ENCODE measurements around the gene RUFY4. TPM values are rescaled to one million over a fixed set of nuclear protein-coding genes. Genes with fewer than 3 reads are reported as not detected.

The RUFY4 gene
- total RNA-seq, 1 experiment from 2014 or later = 1.3 TPM

DNA sequence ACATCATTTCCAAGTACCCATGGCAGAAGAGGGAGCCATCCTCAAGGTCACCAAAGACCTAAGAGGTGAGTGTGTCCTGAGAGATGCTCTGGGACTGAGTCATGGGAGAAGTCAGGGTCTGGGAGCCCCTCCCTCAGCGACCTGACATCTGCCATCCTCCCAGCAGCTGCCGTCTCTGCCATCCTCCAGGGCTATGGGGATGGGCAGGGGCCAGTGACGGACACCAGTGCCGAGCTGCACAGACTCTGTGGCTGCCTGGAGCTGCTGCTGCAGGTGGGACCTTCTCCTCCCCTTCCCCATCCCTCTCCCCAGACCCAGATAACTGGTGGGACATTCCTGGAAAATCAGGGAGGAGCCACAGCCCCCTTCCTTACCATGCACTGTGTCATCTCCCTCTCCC lies 1.5 kb downstream of the RUFY4 start:
- H3K36me3 ChIP-seq (ENCODE audit: insufficient read depth, low read length, poor library complexity, severe bottlenecking) = no peaks in the 10 kb centered on the region
- H3K4me1 ChIP-seq (ENCODE audit: insufficient read depth, low read length, poor library complexity, severe bottlenecking) = no peaks in the 10 kb centered on the region
- H3K4me3 ChIP-seq (ENCODE audit: low read depth, low read length, poor library complexity, severe bottlenecking) = no peak overlapping the region
- BruUV-seq (replicated peaks) = no TSS peak
- no peak overlapping the region for H3K27ac ChIP-seq (ENCODE audit: low read depth, low read length, poor library complexity, severe bottlenecking)
- no peaks in the 10 kb centered on the region for H3K9me3 ChIP-seq (ENCODE audit: low read depth, low read length, poor library complexity, severe bottlenecking)
- ChIA-PET POLR2A (ENCODE audit: low non-redundant PET) (no interaction called here), CTCF (interaction anchor here (1.2 kb wide), 1 partner anchor 279 kb away, joined by 4 read pairs; no protein-coding TSS in a partner anchor)
- no peak for DNase-seq (ENCODE audit: low spot score)
- TF ChIP-seq, protein P1, sequence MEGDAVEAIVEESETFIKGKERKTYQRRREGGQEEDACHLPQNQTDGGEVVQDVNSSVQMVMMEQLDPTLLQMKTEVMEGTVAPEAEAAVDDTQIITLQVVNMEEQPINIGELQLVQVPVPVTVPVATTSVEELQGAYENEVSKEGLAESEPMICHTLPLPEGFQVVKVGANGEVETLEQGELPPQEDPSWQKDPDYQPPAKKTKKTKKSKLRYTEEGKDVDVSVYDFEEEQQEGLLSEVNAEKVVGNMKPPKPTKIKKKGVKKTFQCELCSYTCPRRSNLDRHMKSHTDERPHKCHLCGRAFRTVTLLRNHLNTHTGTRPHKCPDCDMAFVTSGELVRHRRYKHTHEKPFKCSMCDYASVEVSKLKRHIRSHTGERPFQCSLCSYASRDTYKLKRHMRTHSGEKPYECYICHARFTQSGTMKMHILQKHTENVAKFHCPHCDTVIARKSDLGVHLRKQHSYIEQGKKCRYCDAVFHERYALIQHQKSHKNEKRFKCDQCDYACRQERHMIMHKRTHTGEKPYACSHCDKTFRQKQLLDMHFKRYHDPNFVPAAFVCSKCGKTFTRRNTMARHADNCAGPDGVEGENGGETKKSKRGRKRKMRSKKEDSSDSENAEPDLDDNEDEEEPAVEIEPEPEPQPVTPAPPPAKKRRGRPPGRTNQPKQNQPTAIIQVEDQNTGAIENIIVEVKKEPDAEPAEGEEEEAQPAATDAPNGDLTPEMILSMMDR (conservative IDR thresholded peaks at IDR 0.05; ENCODE audit: low read depth, low read length) = no peak
- TF ChIP-seq EZH2 (IDR thresholded peaks at IDR 0.05; ENCODE audit: borderline replicate concordance, low read depth, low read length, poor library complexity, severe bottlenecking) = no peak
- intact Hi-C loops (cut with micrococcal nuclease; ENCODE audit: unreplicated experiment) = no loop called here
- H3K27me3 ChIP-seq (replicated peaks; ENCODE audit: insufficient read depth, low read depth, low read length, poor library complexity) = no peaks in the 10 kb centered on the region

DNA sequence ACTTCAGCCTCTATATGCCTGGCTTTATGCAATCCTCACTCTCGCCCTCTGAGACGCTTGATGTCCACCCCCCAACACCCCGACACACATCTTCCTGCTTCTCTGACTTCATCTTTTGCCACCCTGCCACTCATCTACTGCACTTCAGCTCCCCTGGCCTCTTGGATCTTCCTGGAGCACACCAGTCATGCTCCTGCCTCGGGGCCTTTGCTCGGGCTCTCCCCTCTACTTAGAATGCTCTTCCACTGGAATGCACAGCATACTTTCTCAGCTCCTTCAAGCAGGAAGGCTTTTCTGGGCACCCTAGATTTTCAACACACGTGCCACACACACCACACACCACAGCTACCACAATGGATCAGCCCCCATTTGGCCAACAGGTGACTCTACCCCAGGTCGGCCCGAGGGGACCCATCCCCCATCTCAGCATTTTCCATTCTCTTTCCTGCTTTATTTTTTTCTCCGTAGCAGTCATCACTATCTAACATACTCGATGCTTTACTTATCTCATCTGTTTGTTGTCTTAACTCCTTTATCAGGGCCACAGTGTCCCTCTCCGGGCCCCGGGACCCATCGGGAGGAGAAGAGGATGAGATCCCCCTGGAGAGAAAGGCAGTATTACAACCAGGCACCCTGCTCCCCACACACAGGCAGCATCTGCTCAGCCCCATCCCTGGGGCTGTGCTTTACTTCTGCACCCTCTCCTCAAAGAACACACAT lies 2.3 kb downstream of the RUFY4 start:
- DNase-seq (ENCODE audit: low spot score) = no peak
- no peak for TF ChIP-seq EZH2 (IDR thresholded peaks at IDR 0.05; ENCODE audit: borderline replicate concordance, low read depth, low read length, poor library complexity, severe bottlenecking)
- TF ChIP-seq, protein P1 (conservative IDR thresholded peaks at IDR 0.05; ENCODE audit: low read depth, low read length) = no peak
- Histone ChIP-seq H3K4me3 (ENCODE audit: low read depth, low read length, poor library complexity, severe bottlenecking) (no peak overlapping the region), H3K9me3 (ENCODE audit: low read depth, low read length, poor library complexity, severe bottlenecking) (no peaks in the 10 kb centered on the region), H3K27ac (ENCODE audit: low read depth, low read length, poor library complexity, severe bottlenecking) (no peak overlapping the region), H3K4me1 (ENCODE audit: insufficient read depth, low read length, poor library complexity, severe bottlenecking) (no peaks in the 10 kb centered on the region), H3K27me3 (replicated peaks; ENCODE audit: insufficient read depth, low read depth, low read length, poor library complexity) (no peaks in the 10 kb centered on the region), H3K36me3 (ENCODE audit: insufficient read depth, low read length, poor library complexity, severe bottlenecking) (no peaks in the 10 kb centered on the region)
- intact Hi-C loops (cut with micrococcal nuclease; ENCODE audit: unreplicated experiment) = no loop called here
- ChIA-PET CTCF (no interaction called here), POLR2A (ENCODE audit: low non-redundant PET) (no interaction called here)
- BruUV-seq (replicated peaks) = no TSS peak

DNA sequence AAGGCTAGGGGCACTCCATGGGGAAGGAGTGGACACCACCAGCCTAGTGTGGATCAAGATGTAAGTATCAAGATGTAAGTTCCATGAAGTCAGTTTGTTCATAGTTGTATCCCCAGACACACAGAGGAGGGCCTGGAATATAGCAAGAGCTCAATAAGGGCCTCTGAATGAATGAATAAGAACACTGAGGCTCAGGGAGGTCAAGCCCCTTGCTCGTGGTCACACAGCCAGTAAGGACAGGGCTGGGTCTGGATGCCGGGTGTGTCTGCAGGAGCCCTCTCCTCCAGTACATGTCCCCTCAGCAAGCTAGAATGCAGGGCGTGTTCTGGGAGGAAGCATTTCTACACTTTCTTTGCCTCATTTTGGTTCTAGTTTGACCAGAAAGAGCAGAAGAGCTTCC lies 2.9 kb downstream of the RUFY4 start:
- POLR2A ChIA-PET (ENCODE audit: low non-redundant PET) = no interaction called here
- TF ChIP-seq, protein P1 (conservative IDR thresholded peaks at IDR 0.05; ENCODE audit: low read depth, low read length) = no peak
- no peak for TF ChIP-seq EZH2 (IDR thresholded peaks at IDR 0.05; ENCODE audit: borderline replicate concordance, low read depth, low read length, poor library complexity, severe bottlenecking)
- no peaks in the 10 kb centered on the region for H3K36me3 ChIP-seq (ENCODE audit: insufficient read depth, low read length, poor library complexity, severe bottlenecking)
- CTCF ChIA-PET = no interaction called here
- no peaks in the 10 kb centered on the region for H3K9me3 ChIP-seq (ENCODE audit: low read depth, low read length, poor library complexity, severe bottlenecking)
- H3K4me3 ChIP-seq (ENCODE audit: low read depth, low read length, poor library complexity, severe bottlenecking) = no peak overlapping the region
- no peak overlapping the region for H3K27ac ChIP-seq (ENCODE audit: low read depth, low read length, poor library complexity, severe bottlenecking)
- intact Hi-C loops (cut with micrococcal nuclease; ENCODE audit: unreplicated experiment) = no loop called here
- no peaks in the 10 kb centered on the region for H3K4me1 ChIP-seq (ENCODE audit: insufficient read depth, low read length, poor library complexity, severe bottlenecking)
- no TSS peak for BruUV-seq (replicated peaks)
- no peaks in the 10 kb centered on the region for H3K27me3 ChIP-seq (replicated peaks; ENCODE audit: insufficient read depth, low read depth, low read length, poor library complexity)
- DNase-seq (ENCODE audit: low spot score) = no peak
